ENCODE measurements around the gene ATP6AP2. TPM values are rescaled to one million over a fixed set of nuclear protein-coding genes. Genes with fewer than 3 reads are reported as not detected.

The ATP6AP2 gene
- total and polyA plus RNA-seq, 2 of the 4 experiments (the other 2 are of a cell fraction) = 76.2 to 175 TPM

- DNase-seq = no peak
- Histone ChIP-seq H2BK120ac (ENCODE audit: low read depth, low read length) (no peak overlapping the region), H2AK5ac (ENCODE audit: low read depth, low read length) (no peak overlapping the region), H3K4me1 (ENCODE audit: control insufficient read depth, insufficient read depth, low read length) (peaks cover 2% of the 10 kb centered on the region; the same call in 1 of the 2 replicates), H2AFZ (replicated peaks; ENCODE audit: low read length, poor library complexity) (no peak overlapping the region), H3K56ac (ENCODE audit: extremely low read depth, insufficient read depth, low read length) (no peak overlapping the region), H3K18ac (ENCODE audit: low read depth, low read length) (no peak overlapping the region), H4K20me1 (ENCODE audit: insufficient read depth, low read length) (peaks cover 1% of the 10 kb centered on the region; the same call in 1 of the 2 replicates), H3K9ac (ENCODE audit: low read depth, low read length) (no peak overlapping the region), H3K4ac (ENCODE audit: low read depth, low read length) (no peak overlapping the region), H3K79me1 (ENCODE audit: low read depth in 1 of 2, low read length in 2 of 2) (peaks cover 2 to 4% of the 10 kb centered on the region in 2 experiments; a peak in 1 of 4 replicates), H3K9me1 (ENCODE audit: insufficient read depth, low read length) (peaks cover under 1% of the 10 kb centered on the region; the same call in 1 of the 2 replicates), H3K4me2 (ENCODE audit: low read depth, low read length) (no peak overlapping the region), H4K91ac (ENCODE audit: insufficient read depth, low read depth, low read length) (no peak overlapping the region), H3K9me3 (ENCODE audit: control insufficient read depth, insufficient read depth, low read length) (no peaks in the 10 kb centered on the region), H3K36me3 (ENCODE audit: control insufficient read depth, insufficient read depth, low read length) (peaks cover 43% of the 10 kb centered on the region), H3K4me3 (ENCODE audit: insufficient read depth, low read depth, low read length) (no peak overlapping the region), H3K27ac (ENCODE audit: insufficient read depth, low read length) (no peak overlapping the region), H2BK5ac (ENCODE audit: low read depth, low read length, poor library complexity, severe bottlenecking) (no peak overlapping the region), H3K27me3 (ENCODE audit: control insufficient read depth, insufficient read depth, low read length) (peaks cover 10% of the 10 kb centered on the region; the same call in 1 of the 2 replicates), H3K23ac (ENCODE audit: low read depth, low read length) (no peak overlapping the region), H3K14ac (replicated peaks; ENCODE audit: low read depth, low read length) (no peak overlapping the region), H4K5ac (ENCODE audit: low read depth, low read length) (no peak overlapping the region), H2BK15ac (ENCODE audit: low read depth, low read length) (no peak overlapping the region), H2BK20ac (ENCODE audit: low read depth, low read length) (no peak overlapping the region), H4K8ac (ENCODE audit: low read depth in 2 of 2, low read length in 2 of 2) (no peak overlapping the region), H2AK9ac (replicated peaks; ENCODE audit: low read depth, low read length, poor library complexity) (no peak overlapping the region)
- CTCF ChIA-PET = interaction anchor here (1.3 kb wide), 1 partner anchor 20 kb away, joined by 4 read pairs; no protein-coding TSS in a partner anchor
- 74% methylated on average over 3 of the region's 4 CpGs; no CpG with 5 or more reads in 1 of the 2 experiments for WGBS, 2 experiments (ENCODE audit: extremely low coverage in 2 of 2, insufficient read length in 1 of 2)
- TF ChIP-seq USF2 (IDR thresholded peaks at IDR 0.05; ENCODE audit: low read depth, low read length) = no peak
- TF ChIP-seq FOS (IDR thresholded peaks at IDR 0.05; ENCODE audit: low read depth, low read length) = no peak
- no peak for TF ChIP-seq MXI1 (IDR thresholded peaks at IDR 0.05; ENCODE audit: borderline replicate concordance, low read depth, low read length)
- TF ChIP-seq RFX5 (IDR thresholded peaks at IDR 0.05; ENCODE audit: low read depth, low read length) = no peak
- no peak for TF ChIP-seq MAZ (IDR thresholded peaks at IDR 0.05; ENCODE audit: borderline replicate concordance, low read depth, low read length)
- TF ChIP-seq SMC3 (IDR thresholded peaks at IDR 0.05; ENCODE audit: low read depth, low read length) = no peak
- TF ChIP-seq CEBPB (IDR thresholded peaks at IDR 0.05; ENCODE audit: low read depth, low read length) = no peak
- TF ChIP-seq RAD21 (IDR thresholded peaks at IDR 0.05; ENCODE audit: low read length) = no peak
- TF ChIP-seq, protein P1, sequence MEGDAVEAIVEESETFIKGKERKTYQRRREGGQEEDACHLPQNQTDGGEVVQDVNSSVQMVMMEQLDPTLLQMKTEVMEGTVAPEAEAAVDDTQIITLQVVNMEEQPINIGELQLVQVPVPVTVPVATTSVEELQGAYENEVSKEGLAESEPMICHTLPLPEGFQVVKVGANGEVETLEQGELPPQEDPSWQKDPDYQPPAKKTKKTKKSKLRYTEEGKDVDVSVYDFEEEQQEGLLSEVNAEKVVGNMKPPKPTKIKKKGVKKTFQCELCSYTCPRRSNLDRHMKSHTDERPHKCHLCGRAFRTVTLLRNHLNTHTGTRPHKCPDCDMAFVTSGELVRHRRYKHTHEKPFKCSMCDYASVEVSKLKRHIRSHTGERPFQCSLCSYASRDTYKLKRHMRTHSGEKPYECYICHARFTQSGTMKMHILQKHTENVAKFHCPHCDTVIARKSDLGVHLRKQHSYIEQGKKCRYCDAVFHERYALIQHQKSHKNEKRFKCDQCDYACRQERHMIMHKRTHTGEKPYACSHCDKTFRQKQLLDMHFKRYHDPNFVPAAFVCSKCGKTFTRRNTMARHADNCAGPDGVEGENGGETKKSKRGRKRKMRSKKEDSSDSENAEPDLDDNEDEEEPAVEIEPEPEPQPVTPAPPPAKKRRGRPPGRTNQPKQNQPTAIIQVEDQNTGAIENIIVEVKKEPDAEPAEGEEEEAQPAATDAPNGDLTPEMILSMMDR (conservative IDR thresholded peaks at IDR 0.05; ENCODE audit: low read depth, low read length) = no peak
- TF ChIP-seq POLR2A (IDR thresholded peaks at IDR 0.05; ENCODE audit: low read depth, low read length) = no peak
- TF ChIP-seq RCOR1 (IDR thresholded peaks at IDR 0.05; ENCODE audit: insufficient replicate concordance, low read length) = no peak
- TF ChIP-seq MAFK (IDR thresholded peaks at IDR 0.05; ENCODE audit: low read depth, low read length) = no peak
- TF ChIP-seq ELK1 (IDR thresholded peaks at IDR 0.05; ENCODE audit: borderline replicate concordance, low read depth, low read length) = no peak
- no peak for TF ChIP-seq NFE2L2 (IDR thresholded peaks at IDR 0.05; ENCODE audit: low read depth, low read length)
- TF ChIP-seq CHD1 (IDR thresholded peaks at IDR 0.05; ENCODE audit: low read depth, low read length) = no peak
- no peak for TF ChIP-seq BHLHE40 (IDR thresholded peaks at IDR 0.05; ENCODE audit: low read depth, low read length)
- dilution Hi-C loops (cut with HindIII; ENCODE audit: low sequenced_read_pairs, unreplicated experiment) (no loop called here), in situ Hi-C loops (cut with MboI; ENCODE audit: low sequenced_read_pairs) (no loop called here), intact Hi-C loops (cut with micrococcal nuclease) (no loop called here)
- BruUV-seq (replicated peaks) = no TSS peak
- POLR2A ChIA-PET (ENCODE audit: unreplicated experiment) = no interaction called here
- ATAC-seq (ENCODE audit: low read depth) = no peak
Observed at GRCh38 chrX:40632199-40632598, 51.4 kb downstream of the ATP6AP2 start.

Data from IMR-90 (cell line).